ENCODE results near the gene WDR88.

DNA sequence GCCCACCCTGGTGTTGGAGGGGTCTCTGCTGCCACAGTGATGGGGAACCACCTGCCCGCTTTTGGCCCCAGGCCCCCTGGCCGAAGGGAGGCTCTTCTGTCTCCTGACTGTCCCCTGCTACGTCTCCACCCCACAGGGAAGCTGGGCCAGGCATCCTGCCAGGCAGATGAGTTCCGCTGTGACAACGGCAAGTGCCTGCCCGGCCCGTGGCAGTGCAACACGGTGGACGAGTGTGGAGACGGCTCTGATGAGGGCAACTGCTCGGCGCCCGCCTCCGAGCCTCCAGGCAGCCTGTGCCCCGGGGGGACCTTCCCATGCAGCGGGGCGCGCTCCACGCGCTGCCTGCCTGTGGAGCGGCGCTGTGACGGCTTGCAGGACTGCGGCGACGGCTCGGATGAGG is 73.2 kb downstream of the WDR88 start:
- TF ChIP-seq, protein P1, sequence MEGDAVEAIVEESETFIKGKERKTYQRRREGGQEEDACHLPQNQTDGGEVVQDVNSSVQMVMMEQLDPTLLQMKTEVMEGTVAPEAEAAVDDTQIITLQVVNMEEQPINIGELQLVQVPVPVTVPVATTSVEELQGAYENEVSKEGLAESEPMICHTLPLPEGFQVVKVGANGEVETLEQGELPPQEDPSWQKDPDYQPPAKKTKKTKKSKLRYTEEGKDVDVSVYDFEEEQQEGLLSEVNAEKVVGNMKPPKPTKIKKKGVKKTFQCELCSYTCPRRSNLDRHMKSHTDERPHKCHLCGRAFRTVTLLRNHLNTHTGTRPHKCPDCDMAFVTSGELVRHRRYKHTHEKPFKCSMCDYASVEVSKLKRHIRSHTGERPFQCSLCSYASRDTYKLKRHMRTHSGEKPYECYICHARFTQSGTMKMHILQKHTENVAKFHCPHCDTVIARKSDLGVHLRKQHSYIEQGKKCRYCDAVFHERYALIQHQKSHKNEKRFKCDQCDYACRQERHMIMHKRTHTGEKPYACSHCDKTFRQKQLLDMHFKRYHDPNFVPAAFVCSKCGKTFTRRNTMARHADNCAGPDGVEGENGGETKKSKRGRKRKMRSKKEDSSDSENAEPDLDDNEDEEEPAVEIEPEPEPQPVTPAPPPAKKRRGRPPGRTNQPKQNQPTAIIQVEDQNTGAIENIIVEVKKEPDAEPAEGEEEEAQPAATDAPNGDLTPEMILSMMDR (conservative IDR thresholded peaks at IDR 0.05; ENCODE audit: low read length) = no peak
- TF ChIP-seq EZH2phosphoT487 (IDR thresholded peaks at IDR 0.05; ENCODE audit: borderline replicate concordance, low read depth, low read length) = no peak

Data from OCI-LY7 (cell line).